ENCODE data around the gene OSGEPL1.
"Not testable (repeated sequence)": the region's sequence is repeated elsewhere in the genome, so short reads cannot be mapped to it uniquely, and the experiment has no call there.

OSGEPL1 gene

DNA sequence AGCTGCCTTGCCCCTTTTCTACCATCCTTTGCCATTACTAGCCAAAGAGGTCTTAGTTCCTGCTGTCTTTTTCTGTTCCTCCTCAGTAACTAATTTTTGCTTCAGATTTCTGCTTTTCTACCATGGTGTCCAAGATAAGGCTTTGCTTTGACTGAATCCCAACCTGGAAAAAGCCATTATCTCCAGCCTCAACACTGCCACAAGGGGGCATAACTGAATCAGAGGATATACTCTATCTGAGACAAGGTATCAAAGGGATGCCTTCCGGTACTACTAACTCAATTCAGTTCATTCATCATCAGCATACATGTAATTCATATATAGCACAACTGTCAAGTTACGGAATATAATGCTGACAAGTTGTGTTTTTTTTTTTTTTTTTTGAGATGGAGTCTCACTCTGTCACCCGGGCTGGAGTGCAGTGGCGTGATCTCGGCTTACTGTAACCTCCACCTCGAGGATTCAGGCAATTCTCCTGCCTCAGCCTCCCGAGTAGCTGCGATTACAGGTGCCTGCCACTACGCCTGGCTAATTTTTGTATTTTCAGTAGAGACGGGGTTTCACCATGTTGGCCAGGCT, 11.4 kb downstream of the OSGEPL1 start:
- no peak overlapping the region for H3K4me3 ChIP-seq (ENCODE audit: insufficient read depth, low read depth, low read length)
- no peaks in the 10 kb centered on the region for H3K4me1 ChIP-seq (ENCODE audit: control insufficient read depth, insufficient read depth, low read length)
- no peaks in the 10 kb centered on the region for H3K9me3 ChIP-seq (ENCODE audit: control insufficient read depth, low read length)
- no peaks in the 10 kb centered on the region for H3K27me3 ChIP-seq (ENCODE audit: control insufficient read depth, insufficient read depth, low read length, poor library complexity, severe bottlenecking)
- peaks cover 7% of the 10 kb centered on the region for H3K36me3 ChIP-seq (ENCODE audit: control insufficient read depth, insufficient read depth, low read length)
- 82 to 84% methylated on average over 10 of the region's 10 CpGs for WGBS, 2 experiments
- no peak overlapping the region for H3K27ac ChIP-seq (ENCODE audit: insufficient read depth, low read depth, low read length, poor library complexity, severe bottlenecking)

DNA sequence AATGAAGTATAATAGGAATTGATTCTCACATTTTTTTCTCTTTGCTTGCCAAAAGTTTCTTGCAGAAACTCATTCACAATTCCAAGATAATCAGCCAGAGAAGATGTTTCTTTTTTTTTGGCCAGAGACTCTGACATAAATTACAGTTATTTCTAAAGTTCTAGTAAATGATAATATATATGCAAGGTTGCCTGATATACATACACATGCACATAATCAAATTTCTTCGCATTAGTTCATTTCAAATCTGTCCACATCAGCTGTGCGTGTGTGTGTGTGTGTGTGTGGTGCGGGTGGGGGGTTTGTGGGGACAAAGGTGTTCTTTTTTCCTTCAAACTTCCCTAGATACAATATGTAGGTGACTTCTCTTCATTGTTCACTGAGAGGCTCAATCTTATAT, 33.2 kb downstream of the OSGEPL1 start:
- no peaks in the 10 kb centered on the region for H3K9me3 ChIP-seq (ENCODE audit: control insufficient read depth, low read length)
- WGBS, 2 experiments, result 80% methylated on average over 1 of the region's 3 CpGs; no CpG with 5 or more reads in 1 of the 2 experiments
- no peaks in the 10 kb centered on the region for H3K4me1 ChIP-seq (ENCODE audit: control insufficient read depth, insufficient read depth, low read length)
- no peaks in the 10 kb centered on the region for H3K36me3 ChIP-seq (ENCODE audit: control insufficient read depth, insufficient read depth, low read length)
- H3K4me3 ChIP-seq (ENCODE audit: insufficient read depth, low read depth, low read length), result no peak overlapping the region
- H3K27me3 ChIP-seq (ENCODE audit: control insufficient read depth, insufficient read depth, low read length, poor library complexity, severe bottlenecking), result no peaks in the 10 kb centered on the region
- no peak overlapping the region for H3K27ac ChIP-seq (ENCODE audit: insufficient read depth, low read depth, low read length, poor library complexity, severe bottlenecking)

GRCh38 chr2:189726849-189727248, 35.7 kb downstream of the OSGEPL1 start:
- Histone ChIP-seq H3K27ac (ENCODE audit: insufficient read depth, low read depth, low read length, poor library complexity, severe bottlenecking) (no peak overlapping the region), H3K9me3 (ENCODE audit: control insufficient read depth, low read length) (no peaks in the 10 kb centered on the region), H3K36me3 (ENCODE audit: control insufficient read depth, insufficient read depth, low read length) (no peaks in the 10 kb centered on the region), H3K27me3 (ENCODE audit: control insufficient read depth, insufficient read depth, low read length, poor library complexity, severe bottlenecking) (no peaks in the 10 kb centered on the region), H3K4me3 (ENCODE audit: insufficient read depth, low read depth, low read length) (no peak overlapping the region), H3K4me1 (ENCODE audit: control insufficient read depth, insufficient read depth, low read length) (no peaks in the 10 kb centered on the region)

DNA sequence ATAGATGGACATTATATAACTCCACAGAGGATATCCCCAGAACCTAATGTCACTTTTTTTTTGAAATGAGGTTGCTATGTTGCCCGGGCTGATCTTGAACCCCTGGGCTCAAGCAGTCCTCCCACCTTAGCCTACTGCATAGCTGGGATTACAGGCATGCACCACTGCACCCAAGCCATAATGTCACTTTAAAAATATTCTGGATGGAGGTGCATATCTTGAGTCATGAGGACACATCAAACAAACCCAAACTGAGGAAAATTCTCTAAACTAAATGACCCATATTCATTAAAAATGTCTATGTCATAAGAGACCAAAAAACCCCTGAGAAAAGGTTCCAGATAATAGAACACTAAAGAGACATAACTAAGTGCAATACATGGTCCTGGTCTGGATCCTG, 36.3 kb downstream of the OSGEPL1 start:
- Histone ChIP-seq H3K27me3 (ENCODE audit: control insufficient read depth, insufficient read depth, low read length, poor library complexity, severe bottlenecking) (no peaks in the 10 kb centered on the region), H3K4me1 (ENCODE audit: control insufficient read depth, insufficient read depth, low read length) (no peaks in the 10 kb centered on the region), H3K4me3 (ENCODE audit: insufficient read depth, low read depth, low read length) (no peak overlapping the region), H3K9me3 (ENCODE audit: control insufficient read depth, low read length) (no peaks in the 10 kb centered on the region), H3K36me3 (ENCODE audit: control insufficient read depth, insufficient read depth, low read length) (no peaks in the 10 kb centered on the region), H3K27ac (ENCODE audit: insufficient read depth, low read depth, low read length, poor library complexity, severe bottlenecking) (no peak overlapping the region)
- 94 to 100% methylated on average over 1 of the region's 1 CpG for WGBS, 2 experiments

DNA sequence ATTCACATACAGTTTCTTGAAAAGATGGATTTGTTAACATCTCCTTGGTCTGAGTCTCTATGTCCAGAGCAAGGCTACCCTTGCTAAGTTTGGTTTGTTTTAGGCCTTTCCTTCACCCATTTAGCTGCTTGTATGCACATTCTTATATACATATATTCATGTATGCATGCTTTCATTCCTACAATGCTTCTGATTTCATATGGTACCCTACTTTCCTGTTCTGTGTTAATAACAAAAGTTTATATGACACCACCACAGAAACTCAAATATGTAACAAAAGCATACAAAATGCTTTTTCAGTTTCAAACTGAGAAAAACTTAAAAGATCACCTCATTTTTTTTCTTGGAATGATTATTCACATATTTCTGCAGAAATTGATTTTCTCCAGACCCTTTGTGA, 39.4 kb downstream of the OSGEPL1 start:
- no peaks in the 10 kb centered on the region for H3K36me3 ChIP-seq (ENCODE audit: control insufficient read depth, insufficient read depth, low read length)
- H3K9me3 ChIP-seq (ENCODE audit: control insufficient read depth, low read length), result no peaks in the 10 kb centered on the region
- H3K4me3 ChIP-seq (ENCODE audit: insufficient read depth, low read depth, low read length), result no peak overlapping the region
- no peaks in the 10 kb centered on the region for H3K4me1 ChIP-seq (ENCODE audit: control insufficient read depth, insufficient read depth, low read length)
- H3K27me3 ChIP-seq (ENCODE audit: control insufficient read depth, insufficient read depth, low read length, poor library complexity, severe bottlenecking), result no peaks in the 10 kb centered on the region
- no peak overlapping the region for H3K27ac ChIP-seq (ENCODE audit: insufficient read depth, low read depth, low read length, poor library complexity, severe bottlenecking)

DNA sequence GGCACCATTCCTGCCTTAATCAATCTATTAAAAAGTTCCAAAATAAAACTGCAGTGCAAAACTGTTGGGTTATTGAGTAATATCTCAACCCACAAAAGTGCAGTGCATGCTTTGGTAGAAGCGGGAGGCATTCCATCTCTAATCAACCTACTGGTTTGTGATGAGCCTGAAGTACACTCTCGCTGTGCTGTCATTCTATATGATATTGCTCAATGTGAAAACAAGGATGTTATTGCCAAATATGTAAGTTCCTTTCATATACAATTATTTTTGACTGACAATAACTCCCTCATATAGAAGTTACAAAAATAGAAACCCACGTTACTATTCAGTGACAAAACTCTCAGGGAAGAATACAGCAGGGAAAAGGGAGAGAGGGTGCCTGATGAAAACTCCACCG, 43.0 kb downstream of the OSGEPL1 start:
- H3K27ac ChIP-seq (ENCODE audit: insufficient read depth, low read depth, low read length, poor library complexity, severe bottlenecking), result no peak overlapping the region
- no peak overlapping the region for H3K4me3 ChIP-seq (ENCODE audit: insufficient read depth, low read depth, low read length)
- H3K9me3 ChIP-seq (ENCODE audit: control insufficient read depth, low read length), result no peaks in the 10 kb centered on the region
- no peaks in the 10 kb centered on the region for H3K27me3 ChIP-seq (ENCODE audit: control insufficient read depth, insufficient read depth, low read length, poor library complexity, severe bottlenecking)
- 94 to 95% methylated on average over 3 of the region's 4 CpGs for WGBS, 2 experiments
- no peaks in the 10 kb centered on the region for H3K36me3 ChIP-seq (ENCODE audit: control insufficient read depth, insufficient read depth, low read length)
- H3K4me1 ChIP-seq (ENCODE audit: control insufficient read depth, insufficient read depth, low read length), result no peaks in the 10 kb centered on the region

GRCh38 chr2:189717593-189717992, 45.0 kb downstream of the OSGEPL1 start:
- H3K36me3 ChIP-seq (ENCODE audit: control insufficient read depth, insufficient read depth, low read length); H3K4me1 ChIP-seq (ENCODE audit: control insufficient read depth, insufficient read depth, low read length); H3K27me3 ChIP-seq (ENCODE audit: control insufficient read depth, insufficient read depth, low read length, poor library complexity, severe bottlenecking); H3K4me3 ChIP-seq (ENCODE audit: insufficient read depth, low read depth, low read length); H3K27ac ChIP-seq (ENCODE audit: insufficient read depth, low read depth, low read length, poor library complexity, severe bottlenecking); H3K9me3 ChIP-seq (ENCODE audit: control insufficient read depth, low read length): not testable (repeated sequence)
- 69 to 100% methylated on average over 1 of the region's 1 CpG for WGBS, 2 experiments

GRCh38 chr2:189709501-189710221, 52.9 kb downstream of the OSGEPL1 start:
- 84 to 90% methylated on average over 4 to 5 of the region's 5 CpGs for WGBS, 2 experiments
- Histone ChIP-seq H3K4me1 (ENCODE audit: control insufficient read depth, insufficient read depth, low read length) (no peaks in the 10 kb centered on the region), H3K9me3 (ENCODE audit: control insufficient read depth, low read length) (no peaks in the 10 kb centered on the region)

GRCh38 chr2:189702071-189702470, 60.5 kb downstream of the OSGEPL1 start:
- H3K4me3 ChIP-seq (ENCODE audit: insufficient read depth, low read depth, low read length), result no peak overlapping the region
- H3K27me3 ChIP-seq (ENCODE audit: control insufficient read depth, insufficient read depth, low read length, poor library complexity, severe bottlenecking), result no peaks in the 10 kb centered on the region
- H3K27ac ChIP-seq (ENCODE audit: insufficient read depth, low read depth, low read length, poor library complexity, severe bottlenecking), result no peak overlapping the region
- H3K9me3 ChIP-seq (ENCODE audit: control insufficient read depth, low read length), result no peaks in the 10 kb centered on the region
- no peaks in the 10 kb centered on the region for H3K36me3 ChIP-seq (ENCODE audit: control insufficient read depth, insufficient read depth, low read length)
- no peaks in the 10 kb centered on the region for H3K4me1 ChIP-seq (ENCODE audit: control insufficient read depth, insufficient read depth, low read length)

More at GRCh38 chr2:189709501-189710221, 52.9 kb downstream of the OSGEPL1 start:
- no peaks in the 10 kb centered on the region for H3K27me3 ChIP-seq (ENCODE audit: control insufficient read depth, insufficient read depth, low read length, poor library complexity, severe bottlenecking)
- H3K27ac ChIP-seq (ENCODE audit: insufficient read depth, low read depth, low read length, poor library complexity, severe bottlenecking), result no peak overlapping the region
- no peaks in the 10 kb centered on the region for H3K36me3 ChIP-seq (ENCODE audit: control insufficient read depth, insufficient read depth, low read length)
- H3K4me3 ChIP-seq (ENCODE audit: insufficient read depth, low read depth, low read length), result no peak overlapping the region

DNA sequence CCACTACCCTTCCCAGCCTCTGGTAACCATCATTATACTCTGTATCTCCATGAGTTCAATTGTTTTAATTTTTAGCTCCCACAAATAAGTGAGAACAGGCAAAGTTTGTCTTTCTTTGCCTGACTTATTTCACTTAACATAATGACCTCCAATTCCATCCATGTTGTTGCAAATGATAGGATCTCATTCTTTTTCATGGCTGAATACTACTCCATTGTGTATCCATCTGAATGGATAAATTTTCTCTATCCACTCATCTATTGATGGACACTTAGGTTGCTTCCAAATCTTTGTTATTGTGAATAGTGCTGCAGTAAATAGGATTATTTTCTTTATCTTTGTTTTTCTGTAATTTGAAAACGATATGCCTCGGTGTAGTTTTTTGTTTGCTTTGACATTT, 61.9 kb downstream of the OSGEPL1 start:
- WGBS, 2 experiments, result 44 to 50% methylated on average over 2 of the region's 2 CpGs
- Histone ChIP-seq H3K4me1 (ENCODE audit: control insufficient read depth, insufficient read depth, low read length) (no peaks in the 10 kb centered on the region), H3K36me3 (ENCODE audit: control insufficient read depth, insufficient read depth, low read length) (no peaks in the 10 kb centered on the region), H3K27ac (ENCODE audit: insufficient read depth, low read depth, low read length, poor library complexity, severe bottlenecking) (no peak overlapping the region), H3K9me3 (ENCODE audit: control insufficient read depth, low read length) (no peaks in the 10 kb centered on the region), H3K27me3 (ENCODE audit: control insufficient read depth, insufficient read depth, low read length, poor library complexity, severe bottlenecking) (no peaks in the 10 kb centered on the region), H3K4me3 (ENCODE audit: insufficient read depth, low read depth, low read length) (no peak overlapping the region)

All from ectodermal cell (in vitro differentiated cells).